ENCODE data around the gene TSSK1B. TPM values are rescaled to one million over a fixed set of nuclear protein-coding genes. Genes with fewer than 3 reads are reported as not detected.

Gene TSSK1B
- total and polyA plus RNA-seq, 4 donors = 0.06 to 0.28 (median 0.14) TPM; not detected in 1

DNA sequence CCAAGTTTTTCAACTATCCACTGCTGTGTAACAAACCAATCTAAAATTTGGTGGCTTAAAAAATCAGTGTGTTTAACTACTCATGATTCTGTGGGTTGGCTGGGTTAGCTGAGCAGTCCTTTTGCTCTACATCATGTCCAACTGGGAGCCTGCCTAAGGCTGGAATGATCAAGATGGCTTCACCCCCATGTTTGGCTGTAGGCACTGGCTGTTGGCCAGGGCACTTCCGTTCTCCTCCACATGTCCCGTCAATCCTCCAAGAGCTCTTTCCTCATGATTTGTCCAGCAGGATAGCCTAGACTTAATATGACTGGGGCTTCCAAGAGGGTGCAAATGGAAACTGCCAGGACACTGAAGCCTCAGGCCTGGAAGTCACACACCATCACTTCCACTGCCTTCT is 17.0 kb upstream of the TSSK1B start:
- peak in 1 of 3 donors; percentile 12 for DNase-seq
- H3K27me3 ChIP-seq (ENCODE audit: control insufficient read depth in 3 of 3, insufficient read depth in 3 of 3, low read length in 2 of 3) = peaks cover 0 to 4% (median 0%) of the 10 kb centered on the region in 3 donors
- no peaks in the 10 kb centered on the region for H3K9me3 ChIP-seq (ENCODE audit: control insufficient read depth in 4 of 4, insufficient read depth in 3 of 4, low read length in 3 of 4)
- peaks cover 0 to 22% (median 12%) of the 10 kb centered on the region in 5 donors for H3K4me1 ChIP-seq (ENCODE audit: control insufficient read depth in 5 of 5, insufficient read depth in 5 of 5, low read length in 5 of 5)
- TF ChIP-seq, protein P1, sequence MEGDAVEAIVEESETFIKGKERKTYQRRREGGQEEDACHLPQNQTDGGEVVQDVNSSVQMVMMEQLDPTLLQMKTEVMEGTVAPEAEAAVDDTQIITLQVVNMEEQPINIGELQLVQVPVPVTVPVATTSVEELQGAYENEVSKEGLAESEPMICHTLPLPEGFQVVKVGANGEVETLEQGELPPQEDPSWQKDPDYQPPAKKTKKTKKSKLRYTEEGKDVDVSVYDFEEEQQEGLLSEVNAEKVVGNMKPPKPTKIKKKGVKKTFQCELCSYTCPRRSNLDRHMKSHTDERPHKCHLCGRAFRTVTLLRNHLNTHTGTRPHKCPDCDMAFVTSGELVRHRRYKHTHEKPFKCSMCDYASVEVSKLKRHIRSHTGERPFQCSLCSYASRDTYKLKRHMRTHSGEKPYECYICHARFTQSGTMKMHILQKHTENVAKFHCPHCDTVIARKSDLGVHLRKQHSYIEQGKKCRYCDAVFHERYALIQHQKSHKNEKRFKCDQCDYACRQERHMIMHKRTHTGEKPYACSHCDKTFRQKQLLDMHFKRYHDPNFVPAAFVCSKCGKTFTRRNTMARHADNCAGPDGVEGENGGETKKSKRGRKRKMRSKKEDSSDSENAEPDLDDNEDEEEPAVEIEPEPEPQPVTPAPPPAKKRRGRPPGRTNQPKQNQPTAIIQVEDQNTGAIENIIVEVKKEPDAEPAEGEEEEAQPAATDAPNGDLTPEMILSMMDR (IDR thresholded peaks at IDR 0.05; ENCODE audit: control extremely low read depth, extremely low read depth) = no peak
- WGBS, 2 donors = 67 to 72% methylated on average over 2 of the region's 2 CpGs
- ATAC-seq (ENCODE audit: insufficient read depth, low FRiP score) = no peak
- no peak overlapping the region for H3K4me3 ChIP-seq
- no peaks in the 10 kb centered on the region for H3K36me3 ChIP-seq (ENCODE audit: control insufficient read depth in 4 of 4, insufficient read depth in 4 of 4, low read length in 4 of 4)
- H3K9ac ChIP-seq (ENCODE audit: insufficient read depth in 1 of 2, low read length in 2 of 2) = no peak overlapping the region
- H3K27ac ChIP-seq (ENCODE audit: low read depth in 1 of 2, low read length in 1 of 2) = no peak overlapping the region

DNA sequence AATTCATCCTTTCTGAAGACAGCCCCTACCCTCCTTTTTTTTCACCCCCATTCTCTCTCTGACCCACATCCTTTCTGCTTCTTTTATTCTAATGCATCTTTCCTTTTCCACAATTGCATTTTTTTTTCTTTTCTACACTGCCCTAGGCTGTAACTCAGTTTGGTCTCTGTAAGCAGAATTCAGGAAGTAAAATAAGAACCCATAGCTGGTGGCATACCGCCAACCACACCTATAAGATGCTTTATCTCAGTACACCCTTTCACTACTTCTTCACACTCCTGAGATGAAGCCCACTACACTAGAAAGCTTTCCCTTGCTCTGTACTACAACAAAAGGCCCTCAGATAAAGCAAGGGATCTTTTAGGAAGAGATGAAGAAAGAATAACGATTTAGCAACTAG is 16.1 kb upstream of the TSSK1B start:
- Histone ChIP-seq H3K27me3 (ENCODE audit: control insufficient read depth in 3 of 3, insufficient read depth in 3 of 3, low read length in 2 of 3) (peaks cover 0 to 4% (median 0%) of the 10 kb centered on the region in 3 donors), H3K9me3 (ENCODE audit: control insufficient read depth in 4 of 4, insufficient read depth in 3 of 4, low read length in 3 of 4) (no peaks in the 10 kb centered on the region), H3K36me3 (ENCODE audit: control insufficient read depth in 4 of 4, insufficient read depth in 4 of 4, low read length in 4 of 4) (no peaks in the 10 kb centered on the region), H3K4me1 (ENCODE audit: control insufficient read depth in 5 of 5, insufficient read depth in 5 of 5, low read length in 5 of 5) (peaks cover 0 to 22% (median 12%) of the 10 kb centered on the region in 5 donors), H3K27ac (ENCODE audit: low read depth in 1 of 2, low read length in 1 of 2) (no peak overlapping the region), H3K9ac (ENCODE audit: insufficient read depth in 1 of 2, low read length in 2 of 2) (no peak overlapping the region), H3K4me3 (no peak overlapping the region)
- ATAC-seq (ENCODE audit: insufficient read depth, low FRiP score) = no peak
- no peak for DNase-seq
- 41 to 48% methylated on average over 2 of the region's 2 CpGs for WGBS, 2 donors
- TF ChIP-seq, protein P1 (IDR thresholded peaks at IDR 0.05; ENCODE audit: control extremely low read depth, extremely low read depth) = no peak

DNA sequence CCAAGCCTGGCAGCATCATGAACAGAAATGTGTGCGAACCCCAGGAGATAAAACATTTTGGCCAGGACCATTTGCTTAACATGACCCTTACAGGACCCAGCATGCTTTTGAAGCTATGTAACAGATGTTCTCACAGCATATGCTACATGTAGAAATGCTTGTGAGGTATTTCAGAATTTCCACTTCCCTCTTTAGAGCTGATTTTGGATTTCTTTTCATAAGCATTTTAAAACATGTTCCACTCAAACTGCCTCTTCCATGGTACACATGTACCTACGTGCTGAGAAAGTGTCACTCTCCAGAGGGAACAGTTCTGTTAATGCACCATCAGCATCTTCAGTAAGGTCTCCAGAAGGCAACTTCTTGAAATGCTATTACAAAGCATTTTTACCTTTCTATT is 15.7 kb upstream of the TSSK1B start:
- no peak overlapping the region for H3K4me3 ChIP-seq
- peaks cover 0 to 4% (median 0%) of the 10 kb centered on the region in 3 donors for H3K27me3 ChIP-seq (ENCODE audit: control insufficient read depth in 3 of 3, insufficient read depth in 3 of 3, low read length in 2 of 3)
- peaks cover 0 to 22% (median 12%) of the 10 kb centered on the region in 5 donors for H3K4me1 ChIP-seq (ENCODE audit: control insufficient read depth in 5 of 5, insufficient read depth in 5 of 5, low read length in 5 of 5)
- ATAC-seq (ENCODE audit: insufficient read depth, low FRiP score) (no peak), DNase-seq (peak in 2 of 3 donors; percentile 20 to 28)
- H3K36me3 ChIP-seq (ENCODE audit: control insufficient read depth in 4 of 4, insufficient read depth in 4 of 4, low read length in 4 of 4) = no peaks in the 10 kb centered on the region
- no peak overlapping the region for H3K27ac ChIP-seq (ENCODE audit: low read depth in 1 of 2, low read length in 1 of 2)
- WGBS, 2 donors = 58 to 64% methylated on average over 2 of the region's 2 CpGs
- TF ChIP-seq, protein P1 (IDR thresholded peaks at IDR 0.05; ENCODE audit: control extremely low read depth, extremely low read depth) = no peak
- H3K9ac ChIP-seq (ENCODE audit: insufficient read depth in 1 of 2, low read length in 2 of 2) = no peak overlapping the region
- H3K9me3 ChIP-seq (ENCODE audit: control insufficient read depth in 4 of 4, insufficient read depth in 3 of 4, low read length in 3 of 4) = peaks cover 0 to 4% (median 0%) of the 10 kb centered on the region in 4 donors

DNA sequence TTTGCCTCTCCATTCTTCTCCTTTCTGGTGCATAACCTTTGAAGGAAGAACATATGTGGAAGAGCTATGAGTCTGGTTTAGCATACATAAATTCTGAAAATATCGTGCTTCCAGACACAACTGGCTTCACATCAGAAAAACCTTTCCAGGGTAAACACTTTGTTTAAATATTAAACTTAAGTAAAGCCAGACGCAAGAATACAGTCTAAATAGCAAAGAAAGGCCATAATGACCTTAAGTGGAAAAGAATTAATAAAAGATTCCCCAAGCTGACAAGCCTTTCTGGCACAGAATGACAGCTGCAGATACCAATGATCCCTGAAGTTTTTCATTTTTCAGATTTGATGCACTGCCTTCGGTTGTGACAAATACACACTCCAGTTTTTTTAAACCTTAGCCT is 13.5 kb upstream of the TSSK1B start:
- TF ChIP-seq, protein P1 (IDR thresholded peaks at IDR 0.05; ENCODE audit: control extremely low read depth, extremely low read depth) = no peak
- ATAC-seq (ENCODE audit: insufficient read depth, low FRiP score) (no peak), DNase-seq (peak in 1 of 3 donors; percentile 13)
- H3K27ac ChIP-seq (ENCODE audit: low read depth in 1 of 2, low read length in 1 of 2) = no peak overlapping the region
- H3K36me3 ChIP-seq (ENCODE audit: control insufficient read depth in 4 of 4, insufficient read depth in 4 of 4, low read length in 4 of 4) = no peaks in the 10 kb centered on the region
- H3K9ac ChIP-seq (ENCODE audit: insufficient read depth in 1 of 2, low read length in 2 of 2) = no peak overlapping the region
- peaks cover 0 to 22% (median 12%) of the 10 kb centered on the region in 5 donors for H3K4me1 ChIP-seq (ENCODE audit: control insufficient read depth in 5 of 5, insufficient read depth in 5 of 5, low read length in 5 of 5)
- 65 to 78% methylated on average over 3 of the region's 3 CpGs for WGBS, 2 donors
- peaks cover 0 to 6% (median 0%) of the 10 kb centered on the region in 4 donors for H3K9me3 ChIP-seq (ENCODE audit: control insufficient read depth in 4 of 4, insufficient read depth in 3 of 4, low read length in 3 of 4)
- H3K27me3 ChIP-seq (ENCODE audit: control insufficient read depth in 3 of 3, insufficient read depth in 3 of 3, low read length in 2 of 3) = peaks cover 0 to 4% (median 0%) of the 10 kb centered on the region in 3 donors
- no peak overlapping the region for H3K4me3 ChIP-seq
